ENCODE data around the gene DOC2B. TPM values are rescaled to one million over a fixed set of nuclear protein-coding genes. Genes with fewer than 3 reads are reported as not detected.
"Not testable (repeated sequence)": the region's sequence is repeated elsewhere in the genome, so short reads cannot be mapped to it uniquely, and the experiment has no call there.

The DOC2B gene
- polyA plus RNA-seq, 6 donors from 2014 or later, result not detected

DNA sequence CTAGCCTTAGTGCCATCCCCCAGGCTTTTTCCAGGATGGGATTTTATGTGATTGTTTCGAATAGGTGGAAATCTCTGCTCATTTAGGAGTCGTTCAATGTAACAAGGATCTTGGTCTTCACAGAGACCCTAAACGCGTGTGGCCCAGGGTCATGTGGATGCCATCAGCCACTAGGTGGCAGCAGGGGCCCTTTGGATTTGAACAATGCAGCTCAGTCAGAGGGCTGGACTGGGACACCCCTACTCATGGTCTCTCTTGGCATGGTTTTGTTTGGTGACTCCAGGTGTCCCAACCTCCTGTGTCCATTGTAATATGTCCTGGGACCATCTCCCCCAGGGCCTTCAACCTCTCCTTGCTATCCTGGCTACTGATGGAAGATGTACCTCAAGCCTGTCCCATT, 44.9 kb downstream of the DOC2B start:
- peak overlapping the region in 1 of 6 donors; percentile 48 for H3K27ac Mint-ChIP-seq
- not testable (repeated sequence) for H3K27me3 Mint-ChIP-seq, H3K36me3 Mint-ChIP-seq, H3K4me1 Mint-ChIP-seq, H3K9me3 Mint-ChIP-seq, H3K4me3 Mint-ChIP-seq
- DNase-seq (peak; percentile 63), ATAC-seq (ENCODE audit: low read depth in 2 of 2) (peak; percentile 85 to 89)

DNA sequence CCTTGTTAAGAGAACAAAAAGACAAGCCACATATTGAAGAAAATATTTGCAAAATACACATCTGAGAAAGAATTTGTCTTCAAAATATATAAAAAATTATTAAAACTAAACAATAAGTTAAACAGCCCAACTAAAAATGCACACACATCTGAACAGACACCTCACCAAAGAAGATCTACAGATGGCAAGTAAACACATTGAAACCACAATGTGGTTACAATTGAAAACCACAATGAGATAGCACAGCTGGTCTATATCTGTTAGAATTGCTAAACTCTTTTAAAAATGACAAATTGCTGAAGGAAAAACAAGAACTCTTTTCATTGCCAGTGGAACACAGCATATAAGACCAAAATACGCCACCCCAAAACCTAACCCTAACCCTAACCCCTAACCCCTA, 45.6 kb downstream of the DOC2B start:
- not testable (repeated sequence) for ATAC-seq (ENCODE audit: low read depth in 2 of 2); DNase-seq; H3K27me3 Mint-ChIP-seq; H3K27ac Mint-ChIP-seq; H3K4me1 Mint-ChIP-seq; H3K4me3 Mint-ChIP-seq; H3K36me3 Mint-ChIP-seq; H3K9me3 Mint-ChIP-seq

DNA sequence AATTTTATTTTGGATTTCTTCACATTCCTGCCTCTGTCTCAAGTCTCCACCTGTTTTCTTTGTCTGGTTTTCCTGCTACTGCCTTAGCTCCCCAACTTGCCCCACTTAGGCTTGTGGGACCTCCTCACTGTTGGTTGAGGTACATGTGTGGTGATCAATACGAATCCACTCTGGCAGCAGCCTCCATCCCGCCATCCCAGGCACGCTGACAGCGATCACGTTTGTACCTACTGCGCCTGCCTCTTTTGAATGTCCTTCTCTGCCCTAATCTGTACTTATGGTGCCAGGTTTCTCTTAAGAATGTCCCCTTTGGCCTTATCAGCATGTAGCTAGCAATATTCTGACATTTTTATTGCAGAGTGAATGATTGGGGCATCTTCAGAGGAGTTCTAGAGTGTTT, 46.4 kb downstream of the DOC2B start:
- not testable (repeated sequence) for H3K9me3 Mint-ChIP-seq; DNase-seq; H3K27ac Mint-ChIP-seq; H3K36me3 Mint-ChIP-seq; H3K4me1 Mint-ChIP-seq; ATAC-seq (ENCODE audit: low read depth in 2 of 2); H3K4me3 Mint-ChIP-seq; H3K27me3 Mint-ChIP-seq

DNA sequence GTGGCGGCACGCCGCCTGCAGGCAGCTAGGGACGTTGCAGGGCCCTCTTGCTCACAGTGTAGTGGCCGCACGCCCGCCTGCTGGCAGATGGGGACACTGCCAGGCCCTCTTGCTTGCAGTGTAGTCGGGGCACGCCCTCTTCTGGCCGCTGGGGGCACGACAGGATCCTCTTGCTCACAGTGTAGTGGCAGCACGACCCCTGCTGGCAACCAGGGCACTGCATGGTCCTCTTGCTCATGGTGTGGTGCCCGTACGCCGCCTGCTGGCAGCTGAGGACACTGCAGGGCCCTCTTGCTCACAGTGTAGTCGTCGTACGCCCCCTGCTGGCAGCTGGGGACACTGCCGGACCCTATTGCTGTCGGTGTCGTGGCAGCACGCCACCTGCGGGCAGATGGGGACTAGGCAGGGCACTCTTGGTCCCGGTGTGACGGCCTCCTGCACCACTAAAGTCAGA, 47.1 kb downstream of the DOC2B start:
- not testable (repeated sequence) for H3K27me3 Mint-ChIP-seq, DNase-seq, H3K36me3 Mint-ChIP-seq

DNA sequence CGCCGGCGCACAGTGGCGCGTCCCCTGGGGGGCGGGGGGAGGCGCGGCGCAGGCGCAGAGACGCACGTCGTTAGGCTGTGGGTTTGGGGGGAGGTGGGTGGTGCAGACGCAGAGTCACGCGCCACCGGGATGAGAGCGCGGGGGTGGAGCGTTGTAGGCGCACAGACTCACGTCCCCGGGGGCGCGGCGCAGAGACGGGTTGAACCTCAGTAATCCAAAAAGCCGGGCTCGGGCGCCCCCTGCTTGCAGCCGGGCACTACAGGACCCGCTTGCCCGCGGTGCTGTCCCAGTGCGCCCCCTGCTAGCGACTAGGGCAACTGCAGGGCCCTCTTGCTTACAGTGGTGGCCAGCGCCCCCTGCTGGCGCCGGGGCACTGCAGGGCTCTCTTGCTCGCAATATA, 47.5 kb downstream of the DOC2B start:
- not testable (repeated sequence) for H3K27me3 Mint-ChIP-seq; H3K4me3 Mint-ChIP-seq; DNase-seq; H3K4me1 Mint-ChIP-seq; H3K27ac Mint-ChIP-seq; ATAC-seq (ENCODE audit: low read depth in 2 of 2); H3K36me3 Mint-ChIP-seq; H3K9me3 Mint-ChIP-seq

More for the DNA sequence above, 47.1 kb downstream of the DOC2B start:
- H3K4me3 Mint-ChIP-seq, H3K4me1 Mint-ChIP-seq, H3K9me3 Mint-ChIP-seq, H3K27ac Mint-ChIP-seq: not testable (repeated sequence)
- peak; percentile 59 to 70 for ATAC-seq (ENCODE audit: low read depth in 2 of 2)

DNA sequence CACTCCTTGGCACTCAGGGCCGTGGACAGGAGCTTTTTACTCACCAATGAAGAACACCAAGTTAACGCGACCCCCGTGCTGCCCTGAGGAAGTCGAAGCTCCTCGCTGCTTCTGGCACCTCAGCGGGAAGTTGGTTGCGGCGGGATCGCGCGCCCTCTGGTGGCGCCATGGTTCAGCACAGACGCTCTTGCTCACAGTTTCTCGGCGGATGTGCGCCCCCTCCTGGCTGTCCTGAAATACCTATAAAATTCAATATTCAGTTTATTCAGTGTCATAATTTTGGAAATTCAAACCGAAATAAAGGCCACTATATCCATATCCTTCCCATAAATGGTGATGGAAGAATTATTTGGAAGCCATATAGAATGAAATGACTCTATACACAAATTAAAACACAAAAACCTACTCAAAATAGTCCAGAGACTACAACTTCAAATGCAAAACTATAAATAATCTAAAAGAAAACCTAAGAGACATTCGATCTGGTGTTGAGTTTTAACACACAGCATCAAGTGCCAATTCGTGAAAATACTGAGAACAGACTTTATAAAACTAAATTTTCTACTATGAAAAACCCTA, 63.0 kb downstream of the DOC2B start:
- not testable (repeated sequence) for H3K36me3 Mint-ChIP-seq; ATAC-seq (ENCODE audit: low read depth in 2 of 2); H3K4me3 Mint-ChIP-seq; H3K9me3 Mint-ChIP-seq; H3K4me1 Mint-ChIP-seq; H3K27me3 Mint-ChIP-seq; H3K27ac Mint-ChIP-seq
- DNase-seq, result peak; percentile 64

DNA sequence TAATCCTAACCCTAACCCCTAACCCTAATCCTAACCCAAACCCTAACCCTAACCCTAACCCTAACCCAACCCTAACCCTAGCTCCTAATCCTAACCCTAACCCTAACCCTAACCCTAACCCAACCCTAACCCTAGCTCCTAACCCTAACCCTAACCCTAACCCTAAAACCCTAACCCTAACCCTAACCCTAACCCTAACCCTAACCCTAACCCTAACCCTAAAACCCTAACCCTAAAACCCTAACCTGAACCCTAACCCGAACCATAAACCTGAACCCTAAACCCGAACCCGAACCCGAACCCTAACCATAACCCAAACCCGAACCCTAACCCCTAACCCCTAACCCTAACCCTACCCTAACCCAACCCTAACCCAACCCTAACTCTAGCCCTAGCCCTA, 68.3 kb downstream of the DOC2B start:
- H3K36me3 Mint-ChIP-seq; H3K4me1 Mint-ChIP-seq; H3K4me3 Mint-ChIP-seq; H3K9me3 Mint-ChIP-seq; H3K27me3 Mint-ChIP-seq; H3K27ac Mint-ChIP-seq; ATAC-seq (ENCODE audit: low read depth in 2 of 2); DNase-seq: not testable (repeated sequence)

Other genes with a start within 250 kb of the DOC2B start
- not detected for gene SCGB1C2, start 44.1 kb downstream of the DOC2B start, polyA plus RNA-seq (ENCODE audit: low read depth in 6 of 6)
- gene RPH3AL, start 171.2 kb upstream of the DOC2B start, polyA plus RNA-seq (ENCODE audit: low read depth in 6 of 6), result 10 to 100 TPM in 2 of 6 donors, 1 to 10 TPM in 3, not detected in 1; 1.3 to 13.2 (median 2.9) TPM

Measured in naive B cell (primary cell).